ENCODE data around the gene CDH26.

CDH26 gene

GRCh38 chr20:59958123-59958522 lies at the start of gene CDH26:
CDH26 (plus strand) TSS chr20:59958423; CDS start chr20:59958727, 304 bp downstream.
- no peak for DNase-seq (ENCODE audit: low spot score)

DNA sequence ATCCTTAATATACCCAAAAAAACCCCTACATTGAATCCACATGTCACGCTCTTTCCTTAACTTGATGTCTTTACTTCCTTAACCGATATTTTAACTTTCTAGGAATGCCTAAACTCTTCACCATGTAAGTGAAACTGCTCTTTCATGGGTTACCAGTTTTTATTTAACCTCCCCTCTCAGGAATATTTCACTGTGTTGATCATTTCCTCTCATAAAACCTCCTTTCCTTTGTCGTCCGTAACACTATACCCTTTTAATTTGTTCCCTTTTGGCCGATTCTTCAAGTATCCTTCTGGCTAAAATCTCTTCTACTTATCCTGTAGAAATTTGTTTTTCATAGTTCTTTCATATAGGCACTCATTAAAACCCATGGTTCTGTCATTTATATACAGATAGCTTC lies 49.4 kb upstream of the CDH26 start:
- no peak for DNase-seq (ENCODE audit: low spot score)

- DNase-seq (ENCODE audit: low spot score) = no peak
Measured at GRCh38 chr20:59911041-59911440, 47.2 kb upstream of the CDH26 start.

DNA sequence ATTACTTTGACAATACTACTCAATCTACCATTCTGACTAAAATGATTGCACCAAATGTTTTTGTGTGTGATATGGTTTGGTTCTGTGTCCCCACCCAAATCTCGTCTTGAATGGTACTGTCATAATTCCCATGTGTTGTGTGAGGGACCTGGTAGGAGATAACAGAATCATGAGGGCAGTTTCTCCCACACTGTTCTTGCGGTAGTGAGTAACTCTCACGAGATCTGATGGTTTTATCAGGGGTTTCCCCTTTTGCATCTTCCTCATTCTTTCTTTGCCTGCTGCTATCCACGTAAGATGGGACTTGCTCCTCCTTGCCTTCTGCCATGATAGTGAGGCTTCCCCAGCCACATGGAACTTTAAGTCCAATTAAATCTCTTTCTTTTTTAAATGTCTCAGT lies 45.6 kb upstream of the CDH26 start:
- DNase-seq (ENCODE audit: low spot score) = no peak

GRCh38 chr20:59920944-59921343 lies 37.3 kb upstream of the CDH26 start:
- DNase-seq (ENCODE audit: low spot score) = no peak

- no peak for DNase-seq (ENCODE audit: low spot score)
Measured at GRCh38 chr20:59923514-59923913, 34.7 kb upstream of the CDH26 start.

- no peak for DNase-seq (ENCODE audit: low spot score)
Measured at GRCh38 chr20:59925359-59925758, 32.9 kb upstream of the CDH26 start.

GRCh38 chr20:59925899-59926298 lies 32.3 kb upstream of the CDH26 start:
- no peak for DNase-seq (ENCODE audit: low spot score)

GRCh38 chr20:59931511-59932312 lies 26.5 kb upstream of the CDH26 start:
- no peak for DNase-seq (ENCODE audit: low spot score)

- no peak for DNase-seq (ENCODE audit: low spot score)
Measured at GRCh38 chr20:59932616-59933295, 25.5 kb upstream of the CDH26 start.

DNA sequence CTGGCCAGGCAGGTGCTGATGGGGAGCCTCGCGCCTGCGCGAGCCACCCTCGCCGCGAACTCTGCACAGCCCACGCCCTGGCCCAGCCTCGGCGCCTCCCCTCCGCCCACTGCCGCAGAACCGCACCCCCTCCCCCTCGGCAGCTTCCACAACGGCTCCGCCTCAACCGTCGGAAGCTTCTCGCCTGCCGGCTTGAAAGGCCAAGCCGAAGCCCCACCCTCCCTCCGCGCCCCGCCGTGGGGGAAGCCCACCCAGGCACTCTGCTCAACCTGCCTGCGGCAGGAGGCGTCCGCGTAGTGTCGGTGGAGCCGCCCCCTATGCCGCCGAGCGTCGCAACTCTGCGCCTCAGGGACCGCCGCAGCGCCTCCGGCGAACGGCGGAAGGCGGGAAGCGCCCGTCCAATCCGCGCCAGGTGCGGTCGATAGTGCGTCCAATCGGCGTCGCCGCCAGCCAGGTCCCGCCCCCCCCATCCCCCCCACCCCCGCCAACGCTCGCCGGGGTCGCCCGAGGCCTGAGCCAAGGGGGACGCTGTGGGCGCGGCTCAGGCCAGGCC lies 24.9 kb upstream of the CDH26 start, which contains the start of gene SYCP2:
Gene SYCP2 (minus strand): TSS at position 342 of the 553 bp plus-strand sequence. CDS start 11,224 bp downstream, outside the sequence.
- DNase-seq (ENCODE audit: low spot score) = peak; percentile 22

- DNase-seq (ENCODE audit: low spot score) = peak; percentile 73
Measured at GRCh38 chr20:59933849-59934585, 24.2 kb upstream of the CDH26 start.

DNA sequence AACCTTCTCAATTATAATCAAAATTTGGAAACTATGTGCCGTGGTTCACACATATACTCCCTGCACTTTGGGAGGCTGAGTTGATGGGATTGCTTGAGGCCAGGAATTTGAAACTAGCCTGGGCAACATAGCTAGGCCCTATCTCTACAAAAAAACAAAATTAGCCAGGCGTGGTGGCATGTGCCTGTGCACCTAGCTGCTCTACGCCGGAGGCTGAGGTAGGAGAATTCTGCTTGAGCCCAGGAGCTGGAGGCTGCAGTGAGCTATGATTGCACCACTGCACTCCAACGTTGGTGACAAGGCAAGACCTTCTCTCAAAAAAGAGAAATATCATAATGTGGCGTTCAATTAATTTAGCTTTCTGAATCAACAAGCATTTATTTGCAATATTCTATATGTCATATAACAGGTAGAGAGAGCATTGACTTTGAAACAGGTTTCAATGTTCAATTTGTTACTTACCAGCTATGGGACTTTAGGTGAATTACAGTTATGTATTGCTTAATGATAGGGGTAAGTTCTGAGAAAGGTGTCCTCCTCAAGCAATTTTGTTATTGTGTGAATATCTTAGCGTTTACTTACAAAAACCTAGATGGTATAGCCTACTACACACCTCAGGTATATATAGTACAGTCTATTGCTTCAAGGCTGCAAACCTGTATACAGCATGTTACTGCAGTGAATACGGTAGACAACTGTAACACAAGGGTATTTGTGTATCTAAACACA lies 22.6 kb upstream of the CDH26 start:
- no peak for DNase-seq (ENCODE audit: low spot score)

- DNase-seq (ENCODE audit: low spot score) = no peak
Measured at GRCh38 chr20:59936409-59936808, 21.8 kb upstream of the CDH26 start.

DNA sequence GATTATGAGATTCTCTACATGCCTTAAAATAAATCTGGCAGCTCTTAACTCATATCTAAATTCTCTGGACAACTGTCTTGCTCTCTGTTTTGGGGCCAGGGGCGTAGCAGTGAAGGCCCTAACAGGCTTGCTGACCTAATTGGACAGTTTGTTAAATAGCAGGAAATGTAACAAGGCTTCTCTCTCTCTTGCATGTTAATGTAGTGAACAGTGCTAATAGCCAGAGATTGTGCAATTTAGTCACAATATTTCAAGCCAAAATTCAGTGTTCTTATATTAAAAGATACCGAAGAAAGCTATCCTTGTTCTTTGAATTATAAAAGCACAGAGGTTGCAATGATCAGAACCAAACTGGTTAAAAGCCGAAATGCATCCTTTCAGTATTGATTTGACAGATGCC lies 21.1 kb upstream of the CDH26 start:
- DNase-seq (ENCODE audit: low spot score) = no peak

DNA sequence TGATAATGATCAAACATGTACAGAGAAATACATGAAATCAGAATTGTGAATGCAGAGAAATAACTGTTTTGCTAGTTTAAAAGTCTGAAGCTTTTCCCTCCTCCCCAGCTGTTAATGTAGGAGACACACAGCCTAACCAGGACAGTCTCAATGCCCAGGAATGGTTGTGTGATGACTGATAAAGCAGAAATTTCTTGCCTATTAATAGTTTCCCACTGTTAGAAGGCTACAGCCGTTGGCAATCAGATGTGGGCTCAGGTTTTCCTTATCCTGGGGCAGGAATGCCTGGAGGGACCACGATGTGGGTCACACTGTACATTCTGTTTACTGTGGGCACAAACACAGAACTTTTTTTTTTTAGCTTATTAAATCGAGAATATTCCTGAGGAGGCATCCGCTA lies 20.0 kb upstream of the CDH26 start:
- no peak for DNase-seq (ENCODE audit: low spot score)

DNA sequence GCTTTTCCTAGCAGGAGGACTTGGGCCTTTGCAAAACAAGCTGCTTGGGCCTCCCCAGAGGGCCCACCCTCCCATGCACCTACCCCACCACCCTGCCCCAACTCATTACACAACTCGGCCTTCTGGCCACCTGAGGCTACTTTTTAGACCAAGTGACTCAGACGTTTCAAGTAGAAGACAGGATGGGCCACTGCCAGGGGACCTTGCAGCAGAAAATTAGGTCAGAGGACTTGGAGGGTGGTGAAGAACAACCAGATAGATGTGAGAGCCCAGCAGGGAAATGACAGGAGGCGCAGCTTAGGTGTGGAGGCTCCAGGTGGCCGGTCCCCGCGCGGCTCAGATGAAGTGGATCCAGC lies 19.5 kb upstream of the CDH26 start:
- DNase-seq (ENCODE audit: low spot score) = no peak

- DNase-seq (ENCODE audit: low spot score) = no peak
Measured at GRCh38 chr20:59939052-59939878, 19.0 kb upstream of the CDH26 start.

DNA sequence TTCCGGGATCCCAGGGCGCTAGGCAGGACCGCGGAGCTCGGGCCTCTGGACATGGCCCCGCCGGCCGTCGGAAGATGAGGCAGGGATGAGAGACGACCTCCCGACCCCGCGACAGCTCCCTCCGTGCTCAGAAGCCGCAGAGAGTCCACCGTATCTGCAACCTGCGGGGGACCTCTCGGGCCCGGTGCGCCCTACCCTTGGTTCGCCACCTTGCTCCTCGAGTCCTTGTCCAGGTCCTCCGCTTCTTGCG lies 18.4 kb upstream of the CDH26 start:
- DNase-seq (ENCODE audit: low spot score) = no peak

DNA sequence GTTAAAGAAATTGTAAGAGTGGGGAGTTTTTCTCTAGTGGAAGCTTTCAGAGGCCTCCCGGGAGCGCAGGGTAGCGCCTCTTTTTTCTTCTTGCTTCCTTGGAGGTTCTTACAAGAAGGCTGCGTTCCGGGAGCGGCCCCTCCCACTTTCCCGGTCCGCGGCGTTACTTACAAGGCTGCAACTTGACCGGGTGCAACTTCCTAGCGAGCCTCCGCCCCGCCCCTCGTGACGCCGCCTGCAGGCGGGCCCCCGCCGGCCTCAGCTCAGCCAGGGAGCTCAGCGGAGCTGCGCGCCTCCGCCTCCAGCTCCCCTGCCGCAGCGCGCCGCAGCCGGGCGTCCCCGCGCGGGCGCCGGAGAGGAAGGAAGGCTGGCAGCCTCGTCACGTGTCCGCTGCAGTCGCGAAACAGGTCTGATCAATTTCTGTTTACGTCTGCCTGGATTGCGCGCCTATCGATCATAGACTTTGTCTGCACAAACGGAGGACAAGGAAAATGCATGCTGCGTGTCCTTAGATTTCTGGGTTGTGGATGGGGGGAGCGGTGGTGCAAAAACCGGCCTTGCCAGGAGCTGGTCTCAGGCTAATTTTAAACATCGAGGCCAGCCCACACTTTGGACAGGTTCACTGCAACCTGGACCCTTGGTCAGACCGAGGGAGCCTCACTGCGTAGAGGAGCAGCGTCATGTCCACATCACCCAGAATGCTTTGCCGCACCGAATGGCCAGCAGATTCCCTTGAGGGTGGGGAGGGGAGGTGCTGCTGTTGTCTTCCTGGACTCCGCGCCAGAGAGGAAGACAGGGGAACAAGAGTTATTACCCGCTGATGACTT lies 17.9 kb upstream of the CDH26 start, which contains the start of the genes FAM217B and PPP1R3D:
Gene FAM217B (plus strand): TSS at position 261 of the 827 bp plus-strand sequence. CDS start 3,555 bp downstream, outside the sequence.
Gene PPP1R3D (minus strand): TSS at position 177 of the 827 bp plus-strand sequence. CDS start 374 bp downstream, outside the sequence.
- peak; percentile 93 for DNase-seq (ENCODE audit: low spot score)
